NCI-H1694 (cell line): ENCODE results near the gene EPHB6.

Experiments used
- DNase-seq: peaks from one replicate; lab custom pipeline; 2025; lab: John Stamatoyannopoulos, UW

Gene EPHB6

DNA sequence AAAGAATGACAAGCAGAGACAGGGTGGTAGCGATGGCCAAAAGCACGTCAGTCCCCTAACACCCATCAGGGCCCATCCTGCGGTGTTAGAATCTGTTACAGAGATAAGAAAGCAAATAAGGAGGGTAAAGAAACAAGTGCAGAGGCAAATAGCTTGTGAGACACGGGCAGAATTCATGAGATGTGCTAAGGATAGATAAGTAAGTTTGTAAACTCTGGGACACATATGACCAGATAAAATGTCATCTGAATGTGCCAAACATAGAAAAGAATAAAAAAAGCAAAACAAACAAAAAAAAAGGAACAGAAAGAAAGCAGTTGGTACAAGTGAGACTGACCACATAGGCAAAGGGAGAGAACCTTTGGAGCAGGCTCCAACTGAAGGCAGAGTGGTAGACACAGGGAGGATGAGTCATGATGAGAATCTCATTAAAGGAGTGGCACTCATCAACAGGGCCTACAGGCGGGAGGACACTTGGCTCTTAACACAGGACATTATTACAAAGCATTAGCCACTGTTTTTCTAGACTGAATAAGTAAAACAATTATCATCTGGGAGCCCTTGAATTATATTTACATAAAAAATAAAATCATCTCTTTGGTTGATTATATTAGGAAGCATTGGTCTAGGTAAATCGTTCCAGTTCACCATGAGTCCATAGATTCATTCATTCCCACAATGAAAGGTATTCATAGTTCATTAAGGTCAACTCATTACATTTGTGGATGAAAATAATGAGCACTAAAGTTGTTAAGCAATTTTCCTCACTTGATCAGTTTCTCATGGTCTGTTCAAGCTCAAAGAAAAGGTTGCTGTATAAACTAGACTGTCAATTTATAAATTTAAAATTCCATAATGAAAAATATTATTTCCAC lies 21.5 kb upstream of the EPHB6 start:
- DNase-seq, result no peak

DNA sequence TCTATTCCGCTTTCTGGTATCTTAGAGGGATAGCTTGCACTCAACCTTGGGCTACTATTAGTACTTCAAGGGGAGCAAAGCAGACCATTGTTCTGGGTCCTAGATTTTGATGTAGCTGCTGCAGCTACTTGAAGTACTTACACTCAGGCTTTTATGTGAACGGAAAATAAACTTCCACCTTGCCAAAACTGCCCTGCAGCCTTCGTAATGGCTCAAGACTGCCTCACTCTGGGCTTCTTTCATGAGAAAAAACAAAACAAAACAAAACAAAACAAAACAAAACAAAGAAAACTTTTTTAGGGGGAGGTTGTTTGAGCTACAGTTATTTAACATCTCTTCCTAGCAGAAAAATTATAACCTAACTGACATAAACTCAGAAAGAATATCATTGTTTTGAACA lies 19.4 kb upstream of the EPHB6 start:
- no peak for DNase-seq

DNA sequence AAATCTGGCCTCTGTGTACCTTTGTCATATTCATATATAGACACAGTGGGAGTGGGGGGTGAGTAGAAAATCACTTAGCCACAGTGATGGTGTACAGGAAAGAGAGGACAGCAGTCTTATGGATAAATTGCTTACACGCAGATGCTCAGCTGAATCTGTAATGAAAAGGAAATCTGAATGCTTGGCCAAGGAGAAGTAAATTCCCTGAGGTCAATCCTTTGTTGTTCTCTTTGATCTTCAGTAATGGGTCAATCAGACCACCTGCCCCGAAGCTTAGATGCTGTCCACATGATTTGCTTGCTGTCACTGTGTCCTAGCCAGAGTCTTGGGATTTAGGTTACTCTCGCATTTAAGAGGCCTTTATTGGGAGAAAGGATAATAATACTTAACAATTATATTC lies 18.4 kb upstream of the EPHB6 start:
- DNase-seq, result no peak

DNA sequence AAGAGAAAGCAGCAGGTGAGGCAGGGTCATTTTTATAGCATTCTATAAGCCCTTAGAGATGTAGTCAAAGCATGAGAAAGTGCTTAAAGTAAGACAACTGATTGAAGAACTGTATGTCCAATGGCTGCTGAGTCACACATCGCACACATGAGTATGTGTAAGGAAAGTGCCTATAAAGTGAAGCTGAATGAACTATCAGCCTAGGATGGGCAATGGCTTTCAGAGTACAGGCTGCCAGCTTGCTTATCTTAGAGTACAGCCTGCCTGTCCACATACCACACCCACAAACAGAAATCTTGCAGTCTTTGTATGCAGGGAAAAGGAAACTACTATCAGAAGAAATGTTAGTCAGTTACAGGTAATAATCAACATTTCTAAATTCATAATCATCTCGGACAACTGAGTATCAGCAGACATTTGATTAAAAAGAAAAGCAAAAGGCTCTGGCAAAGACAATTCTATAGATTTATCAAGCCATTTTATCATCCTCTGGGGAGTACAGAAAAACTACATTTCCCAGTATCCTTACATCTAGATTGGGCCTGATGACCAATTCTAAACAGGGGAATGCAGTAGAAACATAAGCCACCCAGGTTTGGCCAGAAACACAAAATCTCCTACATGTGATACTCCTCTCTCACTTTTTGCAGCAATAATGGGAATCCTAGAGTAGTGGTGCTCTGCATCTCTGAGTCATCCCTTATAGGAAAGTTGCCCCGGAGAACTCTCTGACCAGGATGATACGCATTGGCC lies 16.2 kb upstream of the EPHB6 start:
- DNase-seq, result no peak

- no peak for DNase-seq
Measured at GRCh38 chr7:142842251-142842766, 12.6 kb upstream of the EPHB6 start.

DNA sequence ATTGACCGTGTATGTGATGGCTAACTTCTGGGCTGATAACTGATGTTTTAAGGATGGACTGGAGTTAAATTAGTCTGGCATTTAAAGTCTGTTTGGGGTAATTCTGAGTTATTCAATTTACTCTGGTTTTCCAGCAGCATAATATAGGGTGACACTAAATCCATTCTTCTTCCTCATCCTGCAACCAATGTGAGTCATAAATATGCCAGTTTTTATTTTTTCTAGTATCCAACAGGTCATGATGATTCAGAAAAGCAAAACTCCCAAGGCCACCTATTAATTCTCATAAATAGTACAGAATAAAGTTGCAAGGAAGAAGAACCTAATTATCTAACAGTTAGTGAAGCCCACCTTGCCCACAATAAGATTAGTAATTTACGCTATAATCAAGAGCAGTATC lies 7.5 kb upstream of the EPHB6 start:
- no peak for DNase-seq

- DNase-seq, result no peak
Measured at GRCh38 chr7:142851269-142851668, 3.6 kb upstream of the EPHB6 start.

DNA sequence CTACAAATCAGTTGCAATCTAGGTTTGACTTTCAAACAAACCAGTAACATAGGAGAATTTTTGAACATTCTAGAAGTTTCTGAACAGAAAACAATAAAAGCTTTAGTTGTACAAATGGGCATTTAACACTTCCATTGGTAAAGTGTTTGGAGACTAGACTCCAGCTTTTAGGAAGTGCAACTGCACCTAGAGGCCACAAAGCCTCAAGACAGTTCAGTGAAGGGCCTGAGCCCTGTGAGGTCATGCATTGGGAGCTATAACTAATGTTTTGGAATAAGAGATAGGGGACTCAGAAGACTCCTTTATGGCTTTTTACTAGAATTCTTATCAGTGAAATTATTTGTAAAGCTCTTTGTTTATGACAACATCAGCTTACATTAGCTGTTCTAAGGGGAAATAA lies 3.0 kb upstream of the EPHB6 start:
- no peak for DNase-seq

DNA sequence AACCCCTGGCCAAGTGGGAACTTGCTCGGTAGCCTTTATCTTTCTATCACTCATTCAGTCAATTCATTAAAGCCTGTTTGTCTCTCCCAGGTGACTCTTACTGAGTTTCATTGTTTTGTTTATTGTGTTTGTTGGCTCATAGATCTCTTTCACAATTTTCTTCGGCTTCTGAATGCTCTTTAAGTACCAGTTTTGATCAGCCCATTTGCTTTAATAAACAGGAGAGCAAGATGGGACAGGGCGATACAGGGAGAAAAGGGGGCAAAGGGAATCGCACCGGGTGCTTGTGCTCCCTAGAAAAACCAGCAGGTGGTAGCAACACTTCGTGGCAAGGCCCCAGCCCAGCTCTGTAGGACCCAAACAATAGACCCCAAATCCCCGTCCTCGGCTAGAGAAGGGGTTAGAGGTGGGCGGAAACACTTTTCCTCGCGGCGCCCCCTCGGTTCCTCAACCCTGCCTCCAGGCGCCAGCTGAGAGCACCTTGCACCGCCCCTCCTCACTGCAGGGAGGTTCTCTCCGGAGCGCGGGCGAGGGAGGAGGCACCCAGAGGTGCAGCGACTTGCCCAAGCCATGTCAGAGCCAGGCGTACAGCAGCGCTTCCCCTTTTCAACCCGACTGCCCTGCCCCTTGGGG lies 1.0 kb upstream of the EPHB6 start:
- no peak for DNase-seq

GRCh38 chr7:142855114-142855743 lies 353 bp downstream of the EPHB6 start:
- DNase-seq, result no peak

DNA sequence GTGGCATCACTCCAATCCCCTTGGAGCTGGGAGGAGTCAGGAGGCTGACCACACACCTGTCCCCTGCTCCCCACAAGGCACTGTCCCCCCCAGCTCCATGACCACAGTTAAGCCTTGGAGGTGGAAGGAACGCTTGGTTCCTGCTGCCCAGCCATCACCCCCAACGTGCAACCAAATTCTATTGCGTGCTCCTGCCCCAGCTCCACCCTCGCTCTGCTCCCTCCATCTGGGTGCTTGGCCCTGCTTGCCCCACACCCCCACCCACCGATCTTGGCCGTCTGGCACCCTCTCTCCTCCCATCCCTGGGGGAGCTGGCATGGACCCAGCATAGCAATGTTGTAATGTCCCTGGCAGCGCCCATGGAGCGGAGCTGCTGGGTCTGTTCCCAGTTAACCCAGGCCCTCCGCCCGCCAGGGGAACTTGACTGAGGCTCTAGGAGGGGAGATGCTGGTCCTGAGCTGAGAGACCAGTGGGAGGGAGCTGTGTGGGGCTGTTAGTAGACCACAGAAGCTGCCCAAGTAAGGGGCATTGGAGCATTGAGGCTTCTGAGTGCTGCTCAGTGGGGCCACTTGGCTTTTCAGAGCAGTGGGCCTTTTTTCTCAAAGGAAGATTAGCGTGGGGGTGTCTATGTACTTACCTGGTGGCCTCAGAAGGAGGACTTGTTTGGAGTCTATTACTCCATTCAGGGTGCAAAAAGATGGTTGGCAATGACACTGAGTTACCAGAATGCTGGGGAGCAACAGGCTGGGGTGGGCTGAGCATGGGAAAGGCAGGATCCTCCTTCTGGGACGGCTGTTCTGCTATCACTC lies 1.1 kb downstream of the EPHB6 start:
- no peak for DNase-seq

DNA sequence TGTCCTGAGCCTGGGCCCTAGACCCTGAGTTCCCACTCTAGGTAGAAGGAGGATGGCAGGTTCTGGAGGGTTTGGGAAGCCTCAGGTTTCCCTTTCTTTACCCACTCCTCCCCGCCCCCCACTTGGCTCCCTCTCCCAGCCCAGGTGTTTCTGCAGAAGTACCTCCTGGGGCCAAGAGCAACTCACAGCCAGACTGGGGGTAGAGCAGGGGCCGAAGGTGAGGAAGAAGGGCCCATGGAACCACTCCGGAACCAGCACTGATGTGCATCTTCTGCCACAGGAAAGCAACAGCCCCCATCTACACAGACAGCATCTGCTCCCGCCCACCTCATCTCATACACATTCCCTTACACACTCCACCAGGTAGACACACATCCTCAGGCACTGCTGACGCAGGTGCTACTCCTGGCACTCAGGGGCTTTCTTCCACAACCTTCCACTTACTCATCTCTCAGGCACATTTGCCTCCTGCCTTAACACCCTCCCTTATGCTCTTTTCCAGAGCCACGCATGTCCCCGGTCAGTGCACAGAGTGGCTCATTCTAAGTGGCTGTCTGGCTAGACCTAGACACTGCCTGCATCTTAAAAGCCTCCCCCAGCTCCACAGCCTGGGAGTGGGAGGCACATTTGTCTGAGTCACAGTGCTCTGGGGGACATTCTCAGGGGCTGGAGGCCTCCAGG lies 1.8 kb downstream of the EPHB6 start:
- DNase-seq, result no peak

DNA sequence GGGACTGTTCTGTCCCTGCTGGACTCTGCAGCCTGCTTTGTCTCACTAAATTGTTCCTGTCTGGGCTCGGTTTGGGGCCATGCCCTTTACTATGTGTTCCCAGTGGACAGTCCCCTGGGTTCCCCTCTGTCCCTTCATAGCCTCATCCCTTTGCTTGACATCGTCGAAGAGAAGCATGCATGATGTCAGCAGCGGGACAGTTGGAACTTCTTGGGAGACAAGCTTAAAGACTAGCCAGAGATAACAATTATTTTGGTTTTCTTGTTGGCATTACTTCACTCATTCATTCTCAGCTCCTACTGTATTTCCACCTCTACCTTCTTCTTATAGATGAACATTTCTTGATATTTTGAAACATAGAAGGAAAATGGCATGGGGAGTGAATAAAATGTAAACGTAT lies 2.7 kb downstream of the EPHB6 start:
- DNase-seq, result no peak

DNA sequence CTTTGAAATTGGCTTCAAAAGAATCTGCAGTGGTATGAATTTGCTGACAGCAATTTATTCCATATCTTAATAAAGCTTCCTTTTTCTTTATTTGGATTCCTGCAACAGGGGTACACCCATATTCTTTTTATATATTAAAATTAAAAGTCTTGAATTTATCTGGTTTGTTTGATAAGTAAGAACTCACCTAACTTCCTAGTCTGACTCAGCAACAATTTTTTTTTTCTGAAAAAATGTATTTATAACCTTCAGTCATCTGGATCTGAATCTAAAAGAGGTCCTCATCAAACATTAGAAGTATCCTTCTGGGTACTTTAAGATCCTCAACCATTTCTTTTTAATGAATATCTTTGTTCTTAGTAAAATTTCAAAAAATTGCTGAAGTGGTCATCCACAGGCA lies 4.5 kb downstream of the EPHB6 start:
- DNase-seq, result no peak

GRCh38 chr7:142859829-142860228 lies 5.0 kb downstream of the EPHB6 start:
- DNase-seq, result no peak

DNA sequence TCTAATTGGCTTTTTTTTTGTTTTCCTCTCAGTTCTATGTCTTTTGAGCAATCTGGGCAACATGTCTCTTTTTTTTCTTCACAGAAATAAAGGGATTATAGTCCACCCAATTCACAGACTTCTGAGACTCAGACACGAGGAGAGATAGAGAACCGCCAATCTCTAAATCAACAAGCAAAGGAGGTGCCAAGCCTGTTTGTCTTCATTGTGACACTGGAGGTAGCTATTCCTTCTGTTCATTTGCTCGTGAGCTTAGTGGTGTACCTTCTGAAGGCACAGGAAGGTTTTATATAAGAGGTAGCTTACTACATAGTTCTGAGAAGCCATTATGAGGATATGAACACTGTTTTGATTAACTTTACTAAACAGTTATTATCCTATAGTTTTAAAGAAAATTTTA lies 6.1 kb downstream of the EPHB6 start:
- no peak for DNase-seq

- DNase-seq, result no peak
Measured at GRCh38 chr7:142862351-142862750, 7.5 kb downstream of the EPHB6 start.

GRCh38 chr7:142862786-142863400 lies 8.0 kb downstream of the EPHB6 start:
- no peak for DNase-seq

DNA sequence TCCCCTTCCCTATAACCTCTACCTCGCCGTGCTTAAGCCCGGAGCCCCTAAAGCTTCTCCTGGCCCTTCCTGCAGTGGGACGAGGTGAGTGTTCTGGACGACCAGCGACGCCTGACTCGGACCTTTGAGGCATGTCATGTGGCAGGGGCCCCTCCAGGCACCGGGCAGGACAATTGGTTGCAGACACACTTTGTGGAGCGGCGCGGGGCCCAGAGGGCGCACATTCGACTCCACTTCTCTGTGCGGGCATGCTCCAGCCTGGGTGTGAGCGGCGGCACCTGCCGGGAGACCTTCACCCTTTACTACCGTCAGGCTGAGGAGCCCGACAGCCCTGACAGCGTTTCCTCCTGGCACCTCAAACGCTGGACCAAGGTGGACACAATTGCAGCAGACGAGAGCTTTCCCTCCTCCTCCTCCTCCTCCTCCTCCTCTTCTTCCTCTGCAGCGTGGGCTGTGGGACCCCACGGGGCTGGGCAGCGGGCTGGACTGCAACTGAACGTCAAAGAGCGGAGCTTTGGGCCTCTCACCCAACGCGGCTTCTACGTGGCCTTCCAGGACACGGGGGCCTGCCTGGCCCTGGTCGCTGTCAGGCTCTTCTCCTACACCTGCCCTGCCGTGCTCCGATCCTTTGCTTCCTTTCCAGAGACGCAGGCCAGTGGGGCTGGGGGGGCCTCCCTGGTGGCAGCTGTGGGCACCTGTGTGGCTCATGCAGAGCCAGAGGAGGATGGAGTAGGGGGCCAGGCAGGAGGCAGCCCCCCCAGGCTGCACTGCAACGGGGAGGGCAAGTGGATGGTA lies 9.2 kb downstream of the EPHB6 start:
- DNase-seq, result no peak
